ENCODE results near the gene CLEC18A.
"Not testable (repeated sequence)": the region's sequence is repeated elsewhere in the genome, so short reads cannot be mapped to it uniquely, and the experiment has no call there.

Gene CLEC18A

DNA sequence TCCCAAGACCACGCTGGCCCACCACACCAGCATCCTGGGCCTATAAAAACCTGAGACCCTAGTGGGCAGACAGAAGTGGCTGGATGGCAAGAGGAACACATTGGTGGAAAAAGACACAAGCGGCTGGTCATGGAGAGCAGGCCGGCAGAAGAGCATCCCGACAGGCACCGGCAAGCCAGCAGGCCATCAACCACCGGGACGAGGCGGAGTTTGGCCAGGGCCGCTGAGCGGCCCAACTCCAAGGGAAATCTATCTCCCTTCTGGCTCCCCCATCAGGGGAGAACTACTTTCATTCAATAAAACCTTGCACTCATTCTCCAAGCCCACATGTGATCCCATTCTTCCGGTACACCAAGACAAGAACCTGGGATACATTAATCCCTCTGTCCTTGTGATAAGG is 61.8 kb downstream of the CLEC18A start:
- H3K4me3 Mint-ChIP-seq; H3K27me3 Mint-ChIP-seq; H3K9me3 Mint-ChIP-seq; H3K27ac Mint-ChIP-seq; H3K4me1 Mint-ChIP-seq (ENCODE audit: low read depth): not testable (repeated sequence)
- H3K36me3 Mint-ChIP-seq (ENCODE audit: low read depth): peaks cover 42% of the 10 kb centered on the region

Measured in stimulated activated naive CD8-positive, alpha-beta T cell treated with anti-CD3 and anti-CD28 coated beads, Interleukin-15, Interleukin-2, amounts not matched to agents 100 ng/mL and 50 ng/mL, for 24 hours (primary cell).